SKM-1 treated with dmso at 0.1 percent for 144 hours (cell line): ENCODE measurements around the gene ZNF507.
A peak's percentile ranks its signal among the peaks of the same experiment; 100 is the strongest.
"Not testable (repeated sequence)": the region's sequence is repeated elsewhere in the genome, so short reads cannot be mapped to it uniquely, and the experiment has no call there.

Experiments used
- DNase-seq: peaks from one replicate; lab custom pipeline; 2025; ENCODE audit not compliant: unreplicated experiment; lab: John Stamatoyannopoulos, UW

ZNF507 gene

GRCh38 chr19:32406161-32407003 is 61.0 kb downstream of the ZNF507 start:
- no peak for DNase-seq

- no peak for DNase-seq
Observed at GRCh38 chr19:32407004-32407992, 61.9 kb downstream of the ZNF507 start.

- no peak for DNase-seq
Observed at GRCh38 chr19:32415246-32415645, 69.8 kb downstream of the ZNF507 start.

GRCh38 chr19:32415669-32416068 is 70.3 kb downstream of the ZNF507 start:
- no peak for DNase-seq

GRCh38 chr19:32416749-32417456 is 71.5 kb downstream of the ZNF507 start:
- DNase-seq: no peak

- no peak for DNase-seq
Observed at GRCh38 chr19:32418155-32418554, 72.7 kb downstream of the ZNF507 start.

GRCh38 chr19:32421589-32422361 is 76.4 kb downstream of the ZNF507 start:
- DNase-seq: peak; percentile 99

- DNase-seq: no peak
Observed at GRCh38 chr19:32422435-32422834, 77.0 kb downstream of the ZNF507 start.

- DNase-seq: not testable (repeated sequence)
Observed at GRCh38 chr19:32423944-32424343, 78.5 kb downstream of the ZNF507 start.

GRCh38 chr19:32427536-32427935 is 82.1 kb downstream of the ZNF507 start:
- no peak for DNase-seq

GRCh38 chr19:32436692-32437091 is 91.3 kb downstream of the ZNF507 start:
- no peak for DNase-seq

- DNase-seq: no peak
Observed at GRCh38 chr19:32437096-32437495, 91.7 kb downstream of the ZNF507 start.
